Measurements from ENCODE around the gene PTPMT1.

PTPMT1 gene

DNA sequence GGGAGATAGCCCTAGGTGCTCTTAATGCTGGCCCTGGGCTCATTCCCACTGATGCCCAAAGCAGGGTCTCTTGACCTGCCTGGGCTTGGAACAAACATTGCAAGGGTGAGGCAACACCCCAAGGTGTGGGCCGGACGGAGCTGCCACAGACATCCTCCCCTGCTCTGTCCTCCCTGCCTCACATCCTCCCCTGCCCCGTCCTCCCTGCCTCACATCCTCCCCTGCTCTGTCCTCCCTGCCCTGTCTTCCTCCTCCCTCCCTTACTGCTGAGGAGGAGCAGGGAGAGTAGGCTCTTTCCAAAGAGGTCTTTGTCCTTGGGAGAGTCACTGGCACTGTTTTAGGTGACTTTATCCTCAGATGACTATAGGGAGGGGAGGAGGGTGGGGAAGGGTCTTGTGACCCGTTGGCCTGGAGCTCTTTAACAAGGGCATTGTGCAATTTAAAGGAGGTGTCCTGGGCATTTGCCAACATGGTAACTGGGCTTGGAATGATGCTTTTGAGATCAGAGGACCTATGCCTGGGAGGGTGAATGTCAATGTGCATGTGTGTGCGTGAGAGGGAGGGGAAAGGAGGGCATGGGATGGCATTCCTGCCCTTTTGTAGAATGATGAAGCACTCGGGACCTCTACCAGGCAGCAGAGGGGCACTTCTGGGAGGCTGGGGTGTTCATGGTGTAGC, 21.8 kb downstream of the PTPMT1 start:
- no peak overlapping the region for H3K4me3 ChIP-seq (ENCODE audit: low read length)
- H3K4me2 ChIP-seq (ENCODE audit: low read length) = no peak overlapping the region
- H3F3A ChIP-seq (ENCODE audit: control insufficient read depth, insufficient read depth) = no peaks in the 10 kb centered on the region
- H3K9me3 ChIP-seq (ENCODE audit: control insufficient read depth, insufficient read depth, low read length) = no peaks in the 10 kb centered on the region
- TF ChIP-seq EZH2phosphoT487 (IDR thresholded peaks at IDR 0.05; ENCODE audit: borderline replicate concordance, low read length) = no peak
- TF ChIP-seq, protein P1, sequence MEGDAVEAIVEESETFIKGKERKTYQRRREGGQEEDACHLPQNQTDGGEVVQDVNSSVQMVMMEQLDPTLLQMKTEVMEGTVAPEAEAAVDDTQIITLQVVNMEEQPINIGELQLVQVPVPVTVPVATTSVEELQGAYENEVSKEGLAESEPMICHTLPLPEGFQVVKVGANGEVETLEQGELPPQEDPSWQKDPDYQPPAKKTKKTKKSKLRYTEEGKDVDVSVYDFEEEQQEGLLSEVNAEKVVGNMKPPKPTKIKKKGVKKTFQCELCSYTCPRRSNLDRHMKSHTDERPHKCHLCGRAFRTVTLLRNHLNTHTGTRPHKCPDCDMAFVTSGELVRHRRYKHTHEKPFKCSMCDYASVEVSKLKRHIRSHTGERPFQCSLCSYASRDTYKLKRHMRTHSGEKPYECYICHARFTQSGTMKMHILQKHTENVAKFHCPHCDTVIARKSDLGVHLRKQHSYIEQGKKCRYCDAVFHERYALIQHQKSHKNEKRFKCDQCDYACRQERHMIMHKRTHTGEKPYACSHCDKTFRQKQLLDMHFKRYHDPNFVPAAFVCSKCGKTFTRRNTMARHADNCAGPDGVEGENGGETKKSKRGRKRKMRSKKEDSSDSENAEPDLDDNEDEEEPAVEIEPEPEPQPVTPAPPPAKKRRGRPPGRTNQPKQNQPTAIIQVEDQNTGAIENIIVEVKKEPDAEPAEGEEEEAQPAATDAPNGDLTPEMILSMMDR (IDR thresholded peaks at IDR 0.05; ENCODE audit: low read depth, low read length, poor library complexity, severe bottlenecking) = no peak
- H4K20me1 ChIP-seq (ENCODE audit: control insufficient read depth, insufficient read depth, low read depth, low read length) = no peaks in the 10 kb centered on the region
- H3K79me2 ChIP-seq (ENCODE audit: control insufficient read depth, low read length) = no peaks in the 10 kb centered on the region
- H3K4me1 ChIP-seq (ENCODE audit: control insufficient read depth, low read length) = peaks cover 7% of the 10 kb centered on the region; the same call in 1 of the 2 replicates
- H3K9me2 ChIP-seq (replicated peaks; ENCODE audit: control insufficient read depth, low read length) = no peaks in the 10 kb centered on the region
- H3K27me3 ChIP-seq (ENCODE audit: control insufficient read depth, low read length) = peaks cover 3% of the 10 kb centered on the region; the same call in 1 of the 2 replicates
- no peak overlapping the region for H3K27ac ChIP-seq (ENCODE audit: low read depth, low read length)
- peaks cover 31% of the 10 kb centered on the region for H3K36me3 ChIP-seq (ENCODE audit: control insufficient read depth, low read length)

DNA sequence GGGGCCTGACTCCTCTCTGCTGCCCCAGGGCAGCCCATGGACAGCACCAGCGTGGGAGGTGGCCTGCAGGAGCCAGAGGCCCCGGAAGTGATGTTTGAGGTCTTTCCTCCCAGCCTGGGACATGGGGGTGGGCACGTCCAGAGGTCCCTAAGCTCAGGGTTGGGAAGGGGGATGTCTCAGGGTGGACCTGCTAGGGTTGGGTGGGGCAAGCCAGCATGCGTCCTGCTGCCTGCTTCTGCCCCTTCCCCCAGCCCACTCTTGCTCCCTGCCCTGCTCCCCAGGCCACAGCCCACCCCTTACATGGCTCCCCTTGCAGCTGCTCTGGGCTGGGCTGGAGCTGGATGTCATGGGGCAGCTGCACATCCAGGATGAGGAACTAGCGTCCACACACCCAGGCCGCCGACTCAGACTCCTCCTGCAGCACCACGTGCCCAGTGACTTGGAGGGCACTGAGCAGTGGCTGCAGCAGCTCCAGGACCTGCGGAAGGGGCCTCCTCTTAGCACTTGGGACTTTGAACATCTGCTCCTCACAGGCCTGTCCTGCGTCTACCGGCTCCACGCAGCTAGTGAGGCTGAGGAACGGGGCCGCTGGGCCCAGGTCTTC, 22.4 kb downstream of the PTPMT1 start:
- H3K4me3 ChIP-seq (ENCODE audit: low read length) = no peak overlapping the region
- H3K27me3 ChIP-seq (ENCODE audit: control insufficient read depth, low read length) = peaks cover 9% of the 10 kb centered on the region
- no peaks in the 10 kb centered on the region for H4K20me1 ChIP-seq (ENCODE audit: control insufficient read depth, insufficient read depth, low read depth, low read length)
- H3F3A ChIP-seq (ENCODE audit: control insufficient read depth, insufficient read depth) = no peaks in the 10 kb centered on the region
- peaks cover 7% of the 10 kb centered on the region; the same call in 1 of the 2 replicates for H3K4me1 ChIP-seq (ENCODE audit: control insufficient read depth, low read length)
- H3K79me2 ChIP-seq (ENCODE audit: control insufficient read depth, low read length) = no peaks in the 10 kb centered on the region
- peaks cover 25% of the 10 kb centered on the region for H3K36me3 ChIP-seq (ENCODE audit: control insufficient read depth, low read length)
- no peak overlapping the region for H3K4me2 ChIP-seq (ENCODE audit: low read length)
- TF ChIP-seq, protein P1 (IDR thresholded peaks at IDR 0.05; ENCODE audit: low read depth, low read length, poor library complexity, severe bottlenecking) = no peak
- no peak for TF ChIP-seq EZH2phosphoT487 (IDR thresholded peaks at IDR 0.05; ENCODE audit: borderline replicate concordance, low read length)
- no peaks in the 10 kb centered on the region for H3K9me2 ChIP-seq (replicated peaks; ENCODE audit: control insufficient read depth, low read length)
- no peak overlapping the region for H3K27ac ChIP-seq (ENCODE audit: low read depth, low read length)
- H3K9me3 ChIP-seq (ENCODE audit: control insufficient read depth, insufficient read depth, low read length) = no peaks in the 10 kb centered on the region

DNA sequence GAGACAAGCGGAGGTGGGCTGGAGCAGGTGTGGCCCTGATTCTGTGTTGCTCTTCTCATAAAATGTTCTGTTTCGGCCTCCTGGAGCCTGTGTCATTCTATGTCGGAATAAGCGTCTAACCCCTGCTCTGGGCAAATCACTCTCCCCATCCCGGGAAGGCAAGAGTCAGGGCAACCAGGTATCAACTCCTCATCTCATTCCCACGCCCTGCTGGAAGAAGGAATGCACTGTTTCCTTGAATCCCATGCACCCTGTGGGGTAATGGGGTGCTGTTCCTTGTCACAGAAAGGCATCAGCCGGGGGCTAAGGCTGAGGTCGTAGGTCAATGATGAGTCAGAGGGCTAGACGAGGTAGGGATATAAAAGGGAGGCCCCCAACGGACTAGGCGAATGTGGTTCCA, 23.7 kb downstream of the PTPMT1 start:
- Histone ChIP-seq H3K79me2 (ENCODE audit: control insufficient read depth, low read length) (no peaks in the 10 kb centered on the region), H3F3A (ENCODE audit: control insufficient read depth, insufficient read depth) (no peaks in the 10 kb centered on the region), H3K4me1 (ENCODE audit: control insufficient read depth, low read length) (peaks cover 7% of the 10 kb centered on the region; the same call in 1 of the 2 replicates), H3K27me3 (ENCODE audit: control insufficient read depth, low read length) (peaks cover 22% of the 10 kb centered on the region), H4K20me1 (ENCODE audit: control insufficient read depth, insufficient read depth, low read depth, low read length) (no peaks in the 10 kb centered on the region), H3K36me3 (ENCODE audit: control insufficient read depth, low read length) (peaks cover 12% of the 10 kb centered on the region), H3K4me3 (ENCODE audit: low read length) (no peak overlapping the region), H3K27ac (ENCODE audit: low read depth, low read length) (no peak overlapping the region), H3K9me2 (replicated peaks; ENCODE audit: control insufficient read depth, low read length) (no peaks in the 10 kb centered on the region), H3K4me2 (ENCODE audit: low read length) (no peak overlapping the region), H3K9me3 (ENCODE audit: control insufficient read depth, insufficient read depth, low read length) (no peaks in the 10 kb centered on the region)
- no peak for TF ChIP-seq EZH2phosphoT487 (IDR thresholded peaks at IDR 0.05; ENCODE audit: borderline replicate concordance, low read length)
- TF ChIP-seq, protein P1 (IDR thresholded peaks at IDR 0.05; ENCODE audit: low read depth, low read length, poor library complexity, severe bottlenecking) = no peak

Measured in DOHH2 (cell line).